ENCODE results near the gene ATP2B2.

- no peak for TF ChIP-seq ZNF274 (IDR thresholded peaks at IDR 0.05; ENCODE audit: low read depth, low read length)
- TF ChIP-seq YY1 (IDR thresholded peaks at IDR 0.05; ENCODE audit: insufficient read depth, insufficient read length), result no peak
Observed at GRCh38 chr3:10383850-10384248, 121.5 kb downstream of the ATP2B2 start.
